Activated CD4-positive, alpha-beta memory T cell treated with anti-CD3 and anti-CD28 coated beads for 36 hours (primary cell): ENCODE results near the gene SLC35E3. TPM values are rescaled to one million over a fixed set of nuclear protein-coding genes. Genes with fewer than 3 reads are reported as not detected.

Experiments used
- CTCF ChIA-PET: fragments of 350-600 bp; sonication (Branson Sonifier 250); formaldehyde crosslinking; loops from one replicate; lab custom pipeline; 2021; ENCODE audit warnings: antibody characterized with exemption, inconsistent platforms; lab: Charles Lee
- POLR2A ChIA-PET: fragments of 350-600 bp; sonication (Branson Sonifier 250); formaldehyde crosslinking; loops from one replicate; lab custom pipeline; 2021; ENCODE audit warnings: antibody characterized with exemption; lab: Charles Lee
- DNase-seq: peaks from one replicate; pipeline ENCODE4 v3.0.0-alpha.2; 2020
- H3K27ac Mint-ChIP-seq: one replicate; pipeline ENCODE4 v1.8.0; 2021; ENCODE audit warnings: mixed read lengths
- H3K27me3 Mint-ChIP-seq: one replicate; pipeline ENCODE4 v1.8.0; 2021; ENCODE audit warnings: mixed read lengths
- H3K36me3 Mint-ChIP-seq: one replicate; pipeline ENCODE4 v1.8.0; 2021; ENCODE audit warnings: mixed read lengths
- H3K4me1 Mint-ChIP-seq: one replicate; pipeline ENCODE4 v1.8.0; 2021; ENCODE audit warnings: low read depth, mixed read lengths
- H3K4me3 Mint-ChIP-seq: one replicate; pipeline ENCODE4 v1.8.0; 2021; ENCODE audit warnings: mild to moderate bottlenecking, mixed read lengths
- H3K9me3 Mint-ChIP-seq: one replicate; pipeline ENCODE4 v1.8.0; 2021; ENCODE audit warnings: mixed read lengths
- intact Hi-C: fragments of 100-400 bp; cut with micrococcal nuclease; formaldehyde crosslinking; loops from one replicate; pipeline ENCODE4 v1.15.1; 2023
- total RNA-seq, 2 experiments: library from RNA; stranded (reverse); gene quantifications; one replicate each; pipeline ENCODE4 v1.2.3, GENCODE V29; 2021

Gene SLC35E3
- total RNA-seq, result 1 to 10 TPM; 4.1 to 5.3 TPM

DNA sequence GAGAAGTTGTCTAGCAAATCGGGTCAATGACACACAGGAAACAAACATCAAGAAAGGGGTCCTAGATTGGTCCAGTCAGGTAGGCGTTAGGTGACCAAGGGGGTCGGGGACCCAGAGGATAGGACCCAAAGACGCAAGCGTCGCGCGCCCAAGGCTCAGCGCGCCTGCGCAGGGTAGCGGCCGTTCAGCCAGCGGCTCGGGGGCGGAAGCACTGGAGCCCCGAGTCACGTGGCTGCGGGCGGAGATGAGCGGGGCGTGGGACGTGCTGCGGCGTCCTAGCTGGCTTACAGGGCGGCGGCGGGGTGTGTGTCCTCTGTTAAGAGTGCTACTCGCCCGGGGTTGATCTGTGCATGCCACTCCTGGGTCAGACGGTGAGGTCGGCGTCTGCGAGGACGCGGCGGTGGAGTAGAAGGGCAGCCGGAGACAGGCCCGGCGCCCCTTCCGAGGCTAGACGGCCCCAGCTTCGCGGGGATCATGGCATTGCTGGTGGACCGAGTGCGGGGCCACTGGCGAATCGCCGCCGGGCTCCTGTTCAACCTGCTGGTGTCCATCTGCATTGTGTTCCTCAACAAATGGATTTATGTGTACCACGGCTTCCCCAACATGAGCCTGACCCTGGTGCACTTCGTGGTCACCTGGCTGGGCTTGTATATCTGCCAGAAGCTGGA is at the start of gene SLC35E3:
SLC35E3 (plus strand) TSS at position 273 of the 668 bp plus-strand sequence; CDS start at position 475, 202 bp downstream.
- Mint-ChIP-seq H3K4me3 (peak within 1 kb of the TSS; percentile 92), H3K4me1 (peaks cover 23% of the 10 kb centered on the region), H3K27ac (peak within 1 kb of the TSS; percentile 64), H3K27me3 (no peaks in the 10 kb centered on the region), H3K36me3 (peaks cover 5% of the 10 kb centered on the region), H3K9me3 (no peaks in the 10 kb centered on the region)
- intact Hi-C loops, result loop anchor here (1.0 to 5.0 kb wide), 5 partner anchors 59 to 414 kb away; partner anchors contain the start of genes MDM1, NUP107 and RAP1B
- CTCF ChIA-PET, result interaction anchor here (1.0 to 2.9 kb wide), 4 partner anchors 62 to 719 kb away, joined by 3 to 29 read pairs (median 4); partner anchors contain the start of gene MDM2
- POLR2A ChIA-PET, result interaction anchor here (0.6 to 2.8 kb wide), 4 partner anchors 61 to 371 kb away, joined by 3 to 20 read pairs (median 4); partner anchors contain the start of gene MDM2
- peak; percentile 96 for DNase-seq

DNA sequence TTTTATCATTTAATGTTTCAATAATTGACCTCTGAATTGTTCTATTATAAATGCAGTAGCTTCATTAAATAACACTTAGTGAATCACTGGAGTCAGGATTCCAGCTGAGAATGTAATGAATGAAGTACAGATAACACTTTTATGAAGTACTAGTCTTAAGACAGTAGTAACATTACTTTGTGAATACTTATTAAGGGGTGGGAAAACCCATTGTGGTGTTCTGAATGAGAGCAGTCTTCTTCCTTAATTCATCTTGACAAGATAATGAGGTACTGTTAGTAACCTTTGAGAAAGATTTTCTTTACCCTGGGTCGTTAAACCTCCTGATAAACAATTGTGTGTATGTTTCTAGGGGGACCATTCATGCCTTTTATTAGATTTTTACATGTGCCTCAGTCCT is 46.5 kb upstream of the SLC35E3 start:
- H3K4me1 Mint-ChIP-seq, result no peaks in the 10 kb centered on the region
- ChIA-PET CTCF (no interaction called here), POLR2A (no interaction called here)
- no peak overlapping the region for H3K4me3 Mint-ChIP-seq
- H3K27ac Mint-ChIP-seq, result no peak overlapping the region
- DNase-seq, result no peak
- H3K27me3 Mint-ChIP-seq, result no peaks in the 10 kb centered on the region
- intact Hi-C loops, result no loop called here
- peaks cover 46% of the 10 kb centered on the region for H3K36me3 Mint-ChIP-seq
- no peaks in the 10 kb centered on the region for H3K9me3 Mint-ChIP-seq

DNA sequence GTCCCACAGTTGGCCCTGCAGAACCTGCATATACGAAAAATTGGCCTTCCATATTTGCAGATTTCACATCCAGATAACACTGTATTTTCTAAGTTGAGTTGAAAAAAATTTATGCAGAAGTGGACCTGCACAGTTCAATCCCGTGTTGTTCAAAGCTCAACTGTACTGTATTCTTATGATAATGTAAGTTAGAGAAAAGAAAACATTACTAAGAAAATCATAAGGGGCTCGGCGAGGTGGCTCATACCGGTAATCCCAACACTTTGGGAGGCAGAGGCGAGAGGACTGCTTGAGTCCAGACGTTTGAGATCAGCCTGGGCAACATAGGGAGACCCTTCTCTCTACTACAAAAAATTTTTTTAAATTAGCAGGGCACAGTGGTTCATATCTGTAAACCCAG is 18.2 kb upstream of the SLC35E3 start:
- POLR2A ChIA-PET, result no interaction called here
- DNase-seq, result no peak
- CTCF ChIA-PET, result interaction anchor here (0.7 kb wide), 1 partner anchor 247 kb away, joined by 4 read pairs; no protein-coding TSS in a partner anchor
- H3K36me3 Mint-ChIP-seq, result peaks cover 28% of the 10 kb centered on the region
- H3K4me3 Mint-ChIP-seq, result no peak overlapping the region
- no peak overlapping the region for H3K27ac Mint-ChIP-seq
- no peaks in the 10 kb centered on the region for H3K9me3 Mint-ChIP-seq
- no peaks in the 10 kb centered on the region for H3K27me3 Mint-ChIP-seq
- intact Hi-C loops, result no loop called here
- no peaks in the 10 kb centered on the region for H3K4me1 Mint-ChIP-seq

DNA sequence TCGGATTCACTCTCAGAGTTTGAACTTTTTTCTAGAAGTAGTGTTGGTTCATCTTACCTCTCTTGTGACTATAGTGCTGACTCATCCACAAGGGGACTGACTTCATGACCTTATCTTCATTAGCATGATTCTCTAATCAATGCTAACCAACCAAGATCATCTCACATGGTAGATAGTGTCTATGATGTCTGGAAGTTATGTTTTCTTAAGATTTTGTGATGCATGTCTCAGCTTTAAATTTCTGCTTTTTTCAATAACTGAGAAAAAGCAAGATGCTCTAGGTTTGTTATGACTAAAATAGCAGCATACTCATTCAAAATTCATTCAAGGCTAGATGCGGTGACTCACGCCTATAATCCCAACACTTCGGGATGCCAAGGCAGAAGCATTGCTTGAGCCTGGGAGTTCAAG is 12.3 kb upstream of the SLC35E3 start:
- Mint-ChIP-seq H3K27ac (no peak overlapping the region), H3K4me1 (no peaks in the 10 kb centered on the region), H3K9me3 (no peaks in the 10 kb centered on the region), H3K4me3 (no peak overlapping the region), H3K36me3 (peaks cover 35% of the 10 kb centered on the region), H3K27me3 (no peaks in the 10 kb centered on the region)
- intact Hi-C loops, result no loop called here
- ChIA-PET POLR2A (no interaction called here), CTCF (no interaction called here)
- no peak for DNase-seq

DNA sequence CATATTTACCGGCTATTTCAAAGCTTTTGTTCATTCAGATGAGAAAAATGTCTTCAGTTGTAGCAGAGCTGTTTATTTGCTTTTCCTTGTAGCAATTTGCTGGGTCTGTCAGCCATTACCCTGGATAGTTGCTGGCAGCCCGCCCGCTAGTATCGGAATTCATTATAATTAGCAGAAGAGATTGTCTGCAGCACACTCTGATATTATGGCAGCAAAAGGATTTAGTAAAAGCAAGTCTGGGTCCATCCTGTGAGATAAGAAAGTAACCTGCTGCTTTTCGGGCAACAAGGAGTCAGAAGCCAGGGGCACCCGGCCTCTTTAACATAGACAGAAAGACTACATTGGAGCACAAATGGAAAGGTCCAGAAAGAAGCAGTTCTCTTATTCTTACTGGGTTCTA is 6.1 kb upstream of the SLC35E3 start:
- intact Hi-C loops, result no loop called here
- Mint-ChIP-seq H3K36me3 (peaks cover 21% of the 10 kb centered on the region), H3K27me3 (no peaks in the 10 kb centered on the region), H3K27ac (no peak overlapping the region), H3K4me1 (peaks cover 3% of the 10 kb centered on the region), H3K9me3 (no peaks in the 10 kb centered on the region), H3K4me3 (no peak overlapping the region)
- ChIA-PET CTCF (no interaction called here), POLR2A (interaction anchor here (0.6 kb wide), 1 partner anchor 168 kb away, joined by 3 read pairs; no protein-coding TSS in a partner anchor)
- DNase-seq, result no peak

DNA sequence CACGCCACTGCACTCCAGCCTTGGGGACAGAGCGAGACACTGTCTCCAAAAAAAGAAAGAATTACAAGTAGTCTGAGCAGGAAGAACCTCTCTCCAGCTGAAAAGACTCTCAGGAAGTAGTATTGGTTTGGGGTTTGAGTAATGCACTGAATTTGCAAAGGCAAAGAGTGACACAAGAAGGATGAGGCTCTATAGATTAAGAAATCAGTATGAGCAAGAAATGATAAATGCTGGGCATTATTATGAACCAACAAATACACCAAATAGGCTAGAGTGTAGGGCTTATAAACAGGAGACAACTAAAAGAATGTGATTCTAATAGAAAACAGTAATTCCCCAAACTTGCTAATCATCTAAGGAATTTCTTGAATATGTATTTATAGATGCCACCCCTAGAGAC is 2.6 kb upstream of the SLC35E3 start:
- POLR2A ChIA-PET, result no interaction called here
- Mint-ChIP-seq H3K9me3 (no peaks in the 10 kb centered on the region), H3K27ac (no peak overlapping the region), H3K4me1 (peaks cover 16% of the 10 kb centered on the region), H3K4me3 (no peak overlapping the region), H3K36me3 (peaks cover 10% of the 10 kb centered on the region), H3K27me3 (no peaks in the 10 kb centered on the region)
- DNase-seq, result no peak
- intact Hi-C loops, result no loop called here
- CTCF ChIA-PET, result no interaction called here

DNA sequence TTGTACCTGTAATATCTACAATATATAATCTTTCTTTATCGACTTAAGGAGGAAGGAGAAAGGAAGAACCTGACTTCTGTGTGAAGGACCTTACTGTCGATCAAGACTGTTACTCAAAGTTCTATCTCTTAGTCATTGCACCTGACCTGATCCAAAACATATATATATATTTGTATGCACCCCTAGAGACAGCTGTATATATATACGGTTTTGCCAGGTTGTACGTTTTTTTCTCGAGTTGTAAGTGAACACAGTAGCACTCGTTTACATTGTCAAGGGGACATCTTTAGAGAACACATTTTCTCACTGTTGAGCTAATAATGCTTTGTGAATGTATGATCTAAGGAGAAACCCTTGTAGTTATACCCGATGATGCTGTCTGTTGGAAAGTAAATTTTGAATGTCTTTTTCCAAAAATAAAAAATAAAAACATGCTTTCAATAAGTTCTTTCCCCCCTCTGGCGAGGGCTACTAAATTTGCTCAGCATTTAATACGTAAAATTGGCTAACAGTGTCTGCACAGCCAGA is 536 bp upstream of the SLC35E3 start:
- peaks cover 5% of the 10 kb centered on the region for H3K36me3 Mint-ChIP-seq
- no peak for DNase-seq
- peak overlapping the region; percentile 64 for H3K27ac Mint-ChIP-seq
- H3K9me3 Mint-ChIP-seq, result no peaks in the 10 kb centered on the region
- H3K4me3 Mint-ChIP-seq, result peak overlapping the region; percentile 92
- CTCF ChIA-PET, result interaction anchor here (1.6 to 2.9 kb wide), 2 partner anchors 63 to 428 kb away, joined by 4 to 29 read pairs; partner anchors contain the start of gene MDM2
- intact Hi-C loops, result loop anchor here (5.0 kb wide), 1 partner anchor 388 kb away; no protein-coding TSS in a partner anchor
- peaks cover 23% of the 10 kb centered on the region for H3K4me1 Mint-ChIP-seq
- POLR2A ChIA-PET, result interaction anchor here (1.4 to 2.8 kb wide), 2 partner anchors 62 to 67 kb away, joined by 3 to 20 read pairs; partner anchors contain the start of gene MDM2
- H3K27me3 Mint-ChIP-seq, result no peaks in the 10 kb centered on the region

DNA sequence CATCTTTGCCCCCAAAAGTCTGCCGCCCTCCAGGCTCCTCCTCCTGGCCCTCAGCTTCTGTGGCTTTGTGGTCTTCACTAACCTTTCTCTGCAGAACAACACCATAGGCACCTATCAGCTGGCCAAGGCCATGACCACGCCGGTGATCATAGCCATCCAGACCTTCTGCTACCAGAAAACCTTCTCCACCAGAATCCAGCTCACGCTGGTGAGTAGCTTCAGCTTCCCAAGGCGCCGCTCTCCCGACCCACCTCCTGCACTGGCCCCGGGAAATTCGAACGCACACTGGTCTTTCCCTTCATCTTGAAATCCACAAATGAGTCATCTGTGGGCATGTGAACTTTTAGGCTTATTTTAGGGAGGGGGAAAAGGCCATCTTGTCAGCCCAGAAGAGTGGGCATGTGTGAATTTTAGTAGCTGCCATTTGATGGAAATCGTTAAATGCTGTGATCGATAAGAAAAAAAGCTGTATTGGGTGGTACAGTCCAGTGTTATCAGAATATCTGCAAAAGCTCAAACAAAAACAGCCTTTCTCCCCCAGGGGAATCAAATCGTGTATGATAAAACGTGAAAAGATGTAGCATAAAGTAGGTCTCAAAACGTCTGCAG is 700 bp downstream of the SLC35E3 start:
- POLR2A ChIA-PET, result interaction anchor here (0.6 to 2.8 kb wide), 4 partner anchors 61 to 372 kb away, joined by 3 to 20 read pairs (median 4); partner anchors contain the start of gene MDM2
- H3K27ac Mint-ChIP-seq, result peak overlapping the region; percentile 64
- H3K36me3 Mint-ChIP-seq, result peaks cover 6% of the 10 kb centered on the region
- CTCF ChIA-PET, result interaction anchor here (1.0 to 2.9 kb wide), 4 partner anchors 62 to 719 kb away, joined by 3 to 29 read pairs (median 4); partner anchors contain the start of gene MDM2
- peaks cover 23% of the 10 kb centered on the region for H3K4me1 Mint-ChIP-seq
- peak; percentile 56 for DNase-seq
- H3K9me3 Mint-ChIP-seq, result no peaks in the 10 kb centered on the region
- peak overlapping the region; percentile 92 for H3K4me3 Mint-ChIP-seq
- no peaks in the 10 kb centered on the region for H3K27me3 Mint-ChIP-seq
- intact Hi-C loops, result loop anchor here (1.0 to 5.0 kb wide), 5 partner anchors 60 to 414 kb away; partner anchors contain the start of genes MDM1, NUP107 and RAP1B

DNA sequence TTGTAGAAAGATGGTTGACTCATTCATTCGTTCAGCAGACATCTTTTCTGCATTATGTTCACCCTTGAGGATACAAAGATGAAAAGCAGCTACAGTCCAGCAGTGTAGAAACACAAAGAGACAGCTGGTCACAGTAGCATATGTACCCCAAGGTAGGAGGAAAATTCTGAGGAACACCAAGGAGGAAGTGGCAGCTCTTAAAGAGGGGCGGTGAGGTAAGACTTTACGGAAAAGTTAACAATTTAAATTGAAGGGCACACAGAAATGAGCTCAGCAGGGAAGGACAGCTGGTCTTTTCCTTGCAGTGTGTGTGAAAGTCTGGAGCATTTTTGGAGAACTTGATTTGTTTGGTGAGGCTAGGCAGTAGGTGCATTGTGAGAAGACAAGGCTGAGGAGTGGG is 3.5 kb downstream of the SLC35E3 start:
- Mint-ChIP-seq H3K9me3 (no peaks in the 10 kb centered on the region), H3K27me3 (no peaks in the 10 kb centered on the region), H3K4me1 (peaks cover 20% of the 10 kb centered on the region), H3K4me3 (no peak overlapping the region), H3K27ac (no peak overlapping the region), H3K36me3 (peaks cover 9% of the 10 kb centered on the region)
- intact Hi-C loops, result loop anchor here (5.0 kb wide), 1 partner anchor 392 kb away; no protein-coding TSS in a partner anchor
- ChIA-PET POLR2A (no interaction called here), CTCF (no interaction called here)
- DNase-seq, result no peak

DNA sequence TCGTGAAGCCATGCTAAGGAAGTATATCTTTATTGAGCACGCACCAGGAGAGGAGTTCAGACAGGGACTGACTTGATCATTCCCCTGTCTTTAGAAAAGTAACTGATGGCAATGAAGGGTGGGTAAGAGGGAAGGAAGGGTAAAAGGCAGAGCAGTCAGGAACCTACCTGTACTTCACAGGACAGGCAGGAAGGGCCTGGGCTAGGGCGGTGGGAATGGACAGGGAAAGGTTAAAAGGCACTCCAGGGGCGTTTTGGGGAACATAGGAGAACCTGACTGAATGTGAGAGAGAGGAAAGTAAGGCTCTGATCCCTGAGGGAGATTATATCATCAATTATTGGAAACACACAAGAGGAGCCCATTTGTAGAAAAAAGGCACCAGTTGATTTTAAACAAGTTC is 3.9 kb downstream of the SLC35E3 start:
- intact Hi-C loops, result loop anchor here (5.0 kb wide), 1 partner anchor 393 kb away; no protein-coding TSS in a partner anchor
- POLR2A ChIA-PET, result no interaction called here
- peaks cover 10% of the 10 kb centered on the region for H3K36me3 Mint-ChIP-seq
- H3K27ac Mint-ChIP-seq, result no peak overlapping the region
- H3K27me3 Mint-ChIP-seq, result no peaks in the 10 kb centered on the region
- no peak for DNase-seq
- CTCF ChIA-PET, result no interaction called here
- H3K4me3 Mint-ChIP-seq, result no peak overlapping the region
- no peaks in the 10 kb centered on the region for H3K9me3 Mint-ChIP-seq
- peaks cover 20% of the 10 kb centered on the region for H3K4me1 Mint-ChIP-seq

DNA sequence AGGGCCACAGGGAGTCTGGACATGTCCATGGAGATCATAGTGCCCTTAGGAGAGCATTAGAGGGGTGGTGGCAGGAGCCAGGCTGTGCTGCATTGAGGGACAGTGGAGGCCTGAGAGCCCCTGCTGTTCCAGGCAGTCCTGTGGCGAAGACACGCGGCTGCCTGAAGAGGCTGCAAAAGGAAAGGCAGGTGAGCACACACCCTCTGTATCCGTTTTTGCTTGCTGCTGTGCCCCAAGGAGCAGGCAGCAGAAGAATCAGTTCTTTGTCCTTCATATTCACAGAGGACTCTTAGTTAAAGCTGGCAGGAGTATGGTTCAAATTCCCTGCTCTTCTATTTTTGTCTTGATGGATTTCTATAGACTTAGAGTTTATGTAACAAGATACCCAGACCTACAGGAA is 4.5 kb downstream of the SLC35E3 start:
- no peaks in the 10 kb centered on the region for H3K9me3 Mint-ChIP-seq
- H3K4me3 Mint-ChIP-seq, result no peak overlapping the region
- CTCF ChIA-PET, result no interaction called here
- no peak for DNase-seq
- no peaks in the 10 kb centered on the region for H3K27me3 Mint-ChIP-seq
- peaks cover 20% of the 10 kb centered on the region for H3K4me1 Mint-ChIP-seq
- no peak overlapping the region for H3K27ac Mint-ChIP-seq
- intact Hi-C loops, result no loop called here
- POLR2A ChIA-PET, result no interaction called here
- peaks cover 15% of the 10 kb centered on the region for H3K36me3 Mint-ChIP-seq
